SHP77 (cell line): ENCODE measurements around the gene RALA.
"Not testable (repeated sequence)": the region's sequence is repeated elsewhere in the genome, so short reads cannot be mapped to it uniquely, and the experiment has no call there.

Experiments
- DNase-seq, 2 experiments: peaks; one replicate each; lab custom pipeline; 2025; lab: John Stamatoyannopoulos, UW

The RALA gene

GRCh38 chr7:39727231-39728012 is 104.0 kb downstream of the RALA start:
- no peak for DNase-seq

GRCh38 chr7:39732837-39733804 is 109.7 kb downstream of the RALA start:
- peak; percentile 96 to 99 for DNase-seq

GRCh38 chr7:39733881-39734632 is 110.7 kb downstream of the RALA start:
- DNase-seq = peak in 1 of 2 experiments; percentile 25

- no peak for DNase-seq
Measured at GRCh38 chr7:39734633-39735004, 111.2 kb downstream of the RALA start.

- DNase-seq = no peak
Measured at GRCh38 chr7:39735903-39736302, 112.5 kb downstream of the RALA start.

GRCh38 chr7:39741942-39742623 is 118.7 kb downstream of the RALA start:
- DNase-seq = peak in 1 of 2 experiments; percentile 4

GRCh38 chr7:39744620-39745019 is 121.2 kb downstream of the RALA start:
- no peak for DNase-seq

- no peak for DNase-seq
Measured at GRCh38 chr7:39745320-39745719, 121.9 kb downstream of the RALA start.

- DNase-seq = peak; percentile 73 to 78
Measured at GRCh38 chr7:39746103-39746819, 122.9 kb downstream of the RALA start.

- DNase-seq = no peak
Measured at GRCh38 chr7:39749177-39749576, 125.8 kb downstream of the RALA start.

- no peak for DNase-seq
Measured at GRCh38 chr7:39749717-39750116, 126.3 kb downstream of the RALA start.

- no peak for DNase-seq
Measured at GRCh38 chr7:39750253-39751077, 127.1 kb downstream of the RALA start.

GRCh38 chr7:39753237-39753636 is 129.9 kb downstream of the RALA start:
- not testable (repeated sequence) for DNase-seq

GRCh38 chr7:39753823-39754325 is 130.5 kb downstream of the RALA start:
- no peak for DNase-seq

GRCh38 chr7:39754326-39755120 is 131.2 kb downstream of the RALA start:
- DNase-seq = no peak

GRCh38 chr7:39757604-39758003 is 134.2 kb downstream of the RALA start:
- no peak for DNase-seq
